Osteocyte (in vitro differentiated cells): ENCODE data around the gene VIPR1. TPM values are rescaled to one million over a fixed set of nuclear protein-coding genes. Genes with fewer than 3 reads are reported as not detected.

ENCODE experiments used
- DNase-seq: peaks from one replicate; pipeline ENCODE4 v3.0.0; 2021; ENCODE audit warnings: mixed read lengths; ENCODE audit not compliant: unreplicated experiment; ENCODE audit errors: extremely low spot score
- H3K27ac Mint-ChIP-seq: one replicate; pipeline ENCODE4 v1.8.0; 2021; ENCODE audit warnings: mild to moderate bottlenecking, mixed read lengths; ENCODE audit not compliant: unreplicated experiment
- H3K27me3 Mint-ChIP-seq: one replicate; pipeline ENCODE4 v1.8.0; 2021; ENCODE audit warnings: mixed read lengths; ENCODE audit not compliant: unreplicated experiment
- H3K36me3 Mint-ChIP-seq: one replicate; pipeline ENCODE4 v1.8.0; 2021; ENCODE audit warnings: mixed read lengths; ENCODE audit not compliant: unreplicated experiment
- H3K4me1 Mint-ChIP-seq: one replicate; pipeline ENCODE4 v1.8.0; 2021; ENCODE audit warnings: mixed read lengths; ENCODE audit not compliant: unreplicated experiment
- H3K4me3 Mint-ChIP-seq: one replicate; pipeline ENCODE4 v1.8.0; 2021; ENCODE audit warnings: mild to moderate bottlenecking, moderate library complexity, mixed read lengths; ENCODE audit not compliant: unreplicated experiment
- H3K9me3 Mint-ChIP-seq: one replicate; pipeline ENCODE4 v1.8.0; 2021; ENCODE audit warnings: mixed read lengths; ENCODE audit not compliant: unreplicated experiment
- CTCF ChIP-seq: fragments of 200-600 bp; sonication (generic); IDR thresholded peaks from 2 replicates; pipeline ENCODE4 v1.5.0; 2021; ENCODE audit warnings: antibody characterized with exemption, mild to moderate bottlenecking, moderate library complexity
- total RNA-seq: library from RNA; stranded (reverse); gene quantifications from 2 replicates; pipeline ENCODE4 v1.2.1, GENCODE V29; 2021

Gene VIPR1
- total RNA-seq, 1 donor from 2014 or later: 8.9 TPM

GRCh38 chr3:42490243-42490642 is 12.2 kb upstream of the VIPR1 start:
- Mint-ChIP-seq H3K27ac (peak overlapping the region; percentile 93), H3K9me3 (no peaks in the 10 kb centered on the region)

GRCh38 chr3:42491881-42492507 is 10.4 kb upstream of the VIPR1 start:
- no peak for TF ChIP-seq CTCF
- no peak overlapping the region for H3K4me3 Mint-ChIP-seq
- H3K4me1 Mint-ChIP-seq: peaks cover 37% of the 10 kb centered on the region

More at GRCh38 chr3:42490243-42490642, 12.2 kb upstream of the VIPR1 start:
- H3K4me3 Mint-ChIP-seq: no peak overlapping the region
- H3K4me1 Mint-ChIP-seq: peaks cover 21% of the 10 kb centered on the region
- DNase-seq: peak; percentile 86
- H3K36me3 Mint-ChIP-seq: no peaks in the 10 kb centered on the region
- TF ChIP-seq CTCF: no peak
- peaks cover 2% of the 10 kb centered on the region for H3K27me3 Mint-ChIP-seq

GRCh38 chr3:42492508-42493080 is 9.8 kb upstream of the VIPR1 start:
- no peaks in the 10 kb centered on the region for H3K27me3 Mint-ChIP-seq
- peak overlapping the region; percentile 21 for H3K27ac Mint-ChIP-seq
- H3K36me3 Mint-ChIP-seq: no peaks in the 10 kb centered on the region

More at GRCh38 chr3:42491881-42492507, 10.4 kb upstream of the VIPR1 start:
- no peaks in the 10 kb centered on the region for H3K36me3 Mint-ChIP-seq
- no peaks in the 10 kb centered on the region for H3K9me3 Mint-ChIP-seq
- H3K27me3 Mint-ChIP-seq: no peaks in the 10 kb centered on the region
- DNase-seq: peak; percentile 48
- no peak overlapping the region for H3K27ac Mint-ChIP-seq

GRCh38 chr3:42493126-42493797 is 9.2 kb upstream of the VIPR1 start:
- no peak for TF ChIP-seq CTCF
- Mint-ChIP-seq H3K27ac (no peak overlapping the region), H3K4me1 (peaks cover 48% of the 10 kb centered on the region), H3K27me3 (peaks cover under 1% of the 10 kb centered on the region), H3K4me3 (no peak overlapping the region), H3K36me3 (no peaks in the 10 kb centered on the region), H3K9me3 (no peaks in the 10 kb centered on the region)
- peak; percentile 70 for DNase-seq

More at GRCh38 chr3:42492508-42493080, 9.8 kb upstream of the VIPR1 start:
- DNase-seq: peak; percentile 54
- Mint-ChIP-seq H3K4me1 (peaks cover 43% of the 10 kb centered on the region), H3K9me3 (no peaks in the 10 kb centered on the region), H3K4me3 (no peak overlapping the region)
- TF ChIP-seq CTCF: no peak

- peaks cover 48% of the 10 kb centered on the region for H3K4me1 Mint-ChIP-seq
- no peaks in the 10 kb centered on the region for H3K36me3 Mint-ChIP-seq
- H3K27ac Mint-ChIP-seq: no peak overlapping the region
- peaks cover 4% of the 10 kb centered on the region for H3K27me3 Mint-ChIP-seq
- no peak overlapping the region for H3K4me3 Mint-ChIP-seq
- peak; percentile 49 for DNase-seq
- no peaks in the 10 kb centered on the region for H3K9me3 Mint-ChIP-seq
- TF ChIP-seq CTCF: no peak
These were observed 8.7 kb upstream of the VIPR1 start for GRCh38 chr3:42493798-42494151.
